GM19467 (cell line): Measurements from ENCODE around the gene ITSN2.

ENCODE experiments used
- ATAC-seq: cut with Tn5 transposase; IDR thresholded peaks from one replicate; pipeline ENCODE4 v1.9.1; 2021; ENCODE audit warnings: mild to moderate bottlenecking, moderate library complexity; ENCODE audit not compliant: unreplicated experiment

ITSN2 gene

DNA sequence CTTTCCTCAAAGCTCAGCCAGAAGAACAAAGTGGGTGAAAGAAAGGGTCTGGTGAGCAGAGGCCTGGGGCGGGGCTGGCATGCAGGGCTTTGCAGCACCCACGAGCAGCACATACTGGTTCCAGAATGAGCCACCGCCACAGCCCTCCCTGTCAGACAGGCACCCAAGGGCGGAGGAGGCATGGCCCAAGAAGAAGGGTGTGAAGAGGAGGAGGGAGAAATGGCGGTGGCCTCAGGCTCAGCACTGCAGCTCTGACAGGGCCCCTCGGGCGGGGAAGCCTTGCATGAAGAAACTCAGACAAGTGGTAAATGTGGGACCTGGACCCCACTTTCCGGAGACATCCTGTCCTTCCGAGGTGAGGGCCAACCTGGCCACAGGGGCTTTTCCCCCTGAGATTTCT, 169.8 kb downstream of the ITSN2 start:
- no peak for ATAC-seq

- no peak for ATAC-seq
Measured at GRCh38 chr2:24189551-24189950, 170.8 kb downstream of the ITSN2 start.

- ATAC-seq: no peak
Measured at GRCh38 chr2:24183366-24184069, 176.8 kb downstream of the ITSN2 start.

- ATAC-seq: no peak
Measured at GRCh38 chr2:24182507-24182906, 177.8 kb downstream of the ITSN2 start.

- ATAC-seq: no peak
Measured at GRCh38 chr2:24181849-24182248, 178.5 kb downstream of the ITSN2 start.

GRCh38 chr2:24179683-24180082, 180.7 kb downstream of the ITSN2 start:
- no peak for ATAC-seq

GRCh38 chr2:24176326-24176725, 184.0 kb downstream of the ITSN2 start:
- ATAC-seq: no peak

DNA sequence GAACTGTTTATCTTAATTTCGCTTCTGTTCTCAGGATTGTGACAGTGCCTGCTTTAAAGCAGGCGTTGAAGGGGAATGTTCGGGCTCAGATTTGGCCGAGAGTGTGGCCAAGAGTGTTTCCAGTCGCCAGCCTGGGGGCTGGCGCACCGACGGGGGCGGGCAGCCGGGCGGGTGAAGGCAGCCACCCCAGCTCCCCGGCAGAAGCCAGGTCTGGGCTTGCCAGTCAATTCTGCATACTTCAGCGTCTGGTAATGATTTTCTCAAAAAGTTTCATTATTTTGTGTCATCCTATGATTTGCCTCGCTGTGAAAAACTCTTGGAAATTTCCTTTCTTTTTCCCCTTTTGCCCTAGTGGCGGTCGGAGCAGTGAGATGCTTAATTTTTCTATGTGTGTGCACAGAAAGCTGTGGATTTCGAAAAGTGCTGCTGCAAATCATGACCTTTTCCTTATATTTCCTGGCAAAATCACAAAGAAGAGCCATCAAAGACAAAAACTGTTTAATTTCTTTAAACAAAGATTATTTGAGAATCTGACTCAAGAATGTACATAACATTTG, 184.6 kb downstream of the ITSN2 start:
- no peak for ATAC-seq

GRCh38 chr2:24174851-24175277, 185.5 kb downstream of the ITSN2 start, which contains the start of gene FAM228A:
Gene FAM228A (plus strand): TSS chr2:24175053. CDS start chr2:24175481, 428 bp downstream.
- no peak for ATAC-seq

GRCh38 chr2:24169023-24169422, 191.3 kb downstream of the ITSN2 start:
- no peak for ATAC-seq

DNA sequence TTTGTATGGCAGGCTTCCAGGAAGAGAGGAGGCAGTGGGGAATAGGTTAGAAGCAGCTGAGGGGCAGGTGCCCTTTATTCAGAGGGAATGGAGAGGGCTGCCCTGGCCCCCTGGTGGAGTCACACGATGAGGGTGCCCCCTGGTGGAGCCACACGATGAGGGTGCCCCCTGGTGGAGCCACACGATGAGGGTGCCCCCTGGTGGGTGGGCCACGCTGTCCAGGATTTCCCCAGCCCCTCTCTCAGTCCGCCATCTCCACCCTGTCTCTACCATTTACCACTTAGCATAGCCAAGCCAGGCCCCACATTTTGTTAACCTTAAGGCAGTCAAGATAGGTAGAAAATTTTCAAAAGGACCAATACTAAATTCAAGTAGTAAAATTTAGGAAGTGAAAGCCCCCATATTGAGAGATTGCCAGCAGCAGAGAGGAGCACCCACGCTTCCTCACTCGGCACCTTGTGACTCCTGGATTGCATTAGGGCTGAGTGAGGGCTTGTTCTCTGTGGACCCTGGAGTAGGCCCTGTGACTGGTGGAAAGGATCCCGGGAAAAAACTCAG, 195.8 kb downstream of the ITSN2 start:
- no peak for ATAC-seq

DNA sequence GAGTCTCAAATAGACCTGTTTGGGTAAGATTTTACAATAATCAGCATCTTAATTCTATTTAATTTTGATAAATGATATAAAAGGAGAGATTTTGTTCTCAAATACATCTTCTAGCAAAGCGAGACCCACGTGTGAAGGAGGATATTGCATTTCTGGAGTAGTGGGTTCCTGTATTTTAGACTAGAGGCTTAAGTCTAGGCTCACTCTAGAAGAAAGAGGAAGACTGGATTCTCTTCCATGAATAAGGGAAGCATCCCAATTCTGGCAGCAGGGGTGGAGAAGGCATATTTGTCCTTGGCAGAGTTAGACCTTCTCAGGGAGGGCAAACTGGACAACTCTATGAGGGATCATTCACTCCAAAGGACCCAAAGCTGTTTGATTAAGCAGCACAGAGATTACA, 196.7 kb downstream of the ITSN2 start:
- no peak for ATAC-seq

DNA sequence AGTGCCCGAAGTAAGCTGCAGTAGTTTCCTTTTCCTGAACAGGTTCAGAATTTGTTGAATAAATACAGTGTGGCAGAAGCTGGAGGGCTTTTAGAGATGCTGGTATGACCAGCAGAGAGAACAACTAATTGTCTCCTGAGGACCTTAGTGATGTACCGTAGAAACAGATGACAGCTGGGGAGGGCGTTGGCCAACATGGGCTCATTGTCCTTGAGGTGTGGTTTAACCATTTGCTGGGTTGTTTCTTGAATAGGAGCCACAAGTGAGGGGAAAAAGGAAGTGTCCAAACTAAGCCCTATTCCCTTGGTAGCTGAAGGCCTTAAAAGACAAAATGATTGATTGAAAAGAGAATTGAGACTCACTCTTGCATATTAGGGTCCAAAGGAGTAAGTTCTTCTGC, 197.2 kb downstream of the ITSN2 start:
- no peak for ATAC-seq

DNA sequence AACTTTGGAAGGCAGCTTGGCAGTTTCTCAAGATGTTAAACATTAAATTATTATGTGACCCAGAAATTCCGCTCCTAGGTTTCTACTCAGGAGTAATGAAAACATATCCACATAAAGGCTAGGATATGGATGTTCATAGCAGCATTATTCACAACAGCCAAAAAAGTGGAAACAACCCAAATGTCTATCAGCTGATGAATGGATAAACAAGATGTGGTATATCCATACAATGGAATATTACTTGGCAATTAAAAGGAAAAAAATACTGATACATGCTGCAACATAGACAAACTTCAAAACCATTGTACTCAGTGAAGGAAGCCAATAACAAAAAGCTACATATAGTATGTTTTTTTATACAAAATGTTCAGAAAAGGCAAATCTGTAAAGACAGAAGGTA, 197.8 kb downstream of the ITSN2 start:
- ATAC-seq: no peak

GRCh38 chr2:24160761-24161160, 199.6 kb downstream of the ITSN2 start:
- no peak for ATAC-seq

- ATAC-seq: no peak
Measured at GRCh38 chr2:24159708-24160107, 200.6 kb downstream of the ITSN2 start.

DNA sequence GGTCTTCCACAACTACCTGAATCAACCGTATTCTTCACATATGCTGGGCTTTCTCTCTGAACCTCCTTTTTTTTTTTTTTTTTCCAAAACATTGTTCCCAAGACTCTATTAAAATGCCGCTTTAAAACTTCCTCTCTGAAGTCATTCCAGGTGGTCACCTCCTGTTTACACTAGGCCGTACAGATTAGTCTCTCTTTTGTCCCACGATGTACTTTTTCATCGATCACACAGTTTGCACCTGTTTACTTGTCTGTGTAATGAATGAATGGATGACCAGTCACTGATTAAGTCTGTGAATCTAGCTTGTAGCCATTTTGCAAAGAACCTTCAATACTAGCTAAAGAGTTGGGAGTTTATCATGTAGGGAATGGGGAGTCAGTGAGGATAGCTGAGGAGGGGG, 202.2 kb downstream of the ITSN2 start:
- no peak for ATAC-seq

DNA sequence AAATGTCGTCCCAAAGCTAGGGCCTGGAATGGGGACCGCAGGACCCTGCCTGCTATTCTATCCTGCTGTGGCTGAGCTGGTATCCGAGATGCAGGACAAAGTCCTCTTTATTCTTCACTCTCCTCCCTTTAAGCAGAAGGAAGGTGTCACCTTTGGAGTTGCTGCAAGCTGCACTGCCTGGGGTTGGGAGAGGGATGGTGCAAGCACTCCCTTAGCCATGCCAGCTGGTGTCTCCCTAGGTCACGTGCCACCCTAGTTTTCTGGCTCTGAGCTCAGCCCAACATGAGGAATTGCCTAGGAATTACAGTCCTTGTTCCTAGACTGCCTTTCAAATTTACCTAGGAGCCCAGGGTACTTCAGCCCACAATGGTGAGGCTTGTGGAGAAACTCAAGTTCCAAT, 206.9 kb downstream of the ITSN2 start:
- ATAC-seq: no peak
